ENCODE results near the gene TECPR1.

The TECPR1 gene

GRCh38 chr7:98283887-98284222 lies 31.8 kb upstream of the TECPR1 start:
- DNase-seq (ENCODE audit: low read depth in 2 of 3, low spot score in 1 of 3) = no peak

- DNase-seq (ENCODE audit: low read depth in 2 of 3, low spot score in 1 of 3) = no peak
Measured at GRCh38 chr7:98283127-98283886, 31.3 kb upstream of the TECPR1 start.

- no peak for DNase-seq (ENCODE audit: low read depth in 2 of 3, low spot score in 1 of 3)
Measured at GRCh38 chr7:98282703-98283102, 30.7 kb upstream of the TECPR1 start.

DNA sequence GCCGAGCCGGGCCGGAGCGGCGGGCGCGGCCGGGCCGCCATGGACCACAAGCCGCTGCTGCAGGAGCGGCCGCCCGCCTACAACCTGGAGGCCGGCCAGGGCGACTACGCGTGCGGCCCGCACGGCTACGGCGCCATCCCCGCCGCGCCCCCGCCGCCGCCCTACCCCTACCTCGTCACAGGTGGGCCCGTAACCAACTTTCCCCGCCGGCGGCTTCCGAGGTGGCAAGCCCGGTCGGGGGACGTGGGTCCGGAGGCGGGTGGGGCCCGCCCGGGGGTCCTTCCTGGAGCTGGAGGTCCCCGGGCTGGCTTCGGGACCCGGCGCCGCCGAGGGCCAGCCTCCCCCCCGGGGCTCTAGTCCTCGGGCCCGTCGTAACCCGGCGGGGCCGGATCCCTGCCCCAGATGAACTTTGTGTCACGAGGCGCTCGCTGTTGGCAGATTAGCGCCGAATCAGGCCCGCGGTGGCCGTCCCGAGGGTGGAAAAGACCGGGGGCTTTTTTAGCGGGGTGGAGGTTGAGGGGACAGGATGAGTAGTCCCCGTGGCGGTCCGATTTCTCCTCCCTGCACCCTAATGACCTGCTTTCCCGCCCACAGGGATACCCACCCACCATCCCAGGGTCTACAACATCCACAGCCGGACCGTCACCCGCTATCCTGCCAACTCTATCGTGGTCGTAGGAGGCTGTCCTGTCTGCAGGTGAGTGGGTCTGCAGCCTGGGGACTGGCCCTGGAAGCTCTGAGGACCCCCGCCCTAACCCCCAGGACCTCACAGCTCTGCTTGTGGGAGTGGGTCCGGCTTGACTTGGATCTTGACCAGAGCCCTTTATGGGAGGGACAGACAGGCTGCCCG lies 29.9 kb upstream of the TECPR1 start:
- peak in 1 of 3 donors; percentile 12 for DNase-seq (ENCODE audit: low read depth in 2 of 3, low spot score in 1 of 3)

GRCh38 chr7:98280791-98281756 lies 29.0 kb upstream of the TECPR1 start, which contains the start of gene BRI3:
Gene BRI3 (plus strand): TSS chr7:98281686. CDS start chr7:98281796, 110 bp downstream.
- peak; percentile 74 to 93 (median 80) for DNase-seq (ENCODE audit: low read depth in 2 of 3, low spot score in 1 of 3)

- no peak for DNase-seq (ENCODE audit: low read depth in 2 of 3, low spot score in 1 of 3)
Measured at GRCh38 chr7:98280296-98280695, 28.3 kb upstream of the TECPR1 start.

GRCh38 chr7:98278936-98279335 lies 26.9 kb upstream of the TECPR1 start:
- no peak for DNase-seq (ENCODE audit: low read depth in 2 of 3, low spot score in 1 of 3)

DNA sequence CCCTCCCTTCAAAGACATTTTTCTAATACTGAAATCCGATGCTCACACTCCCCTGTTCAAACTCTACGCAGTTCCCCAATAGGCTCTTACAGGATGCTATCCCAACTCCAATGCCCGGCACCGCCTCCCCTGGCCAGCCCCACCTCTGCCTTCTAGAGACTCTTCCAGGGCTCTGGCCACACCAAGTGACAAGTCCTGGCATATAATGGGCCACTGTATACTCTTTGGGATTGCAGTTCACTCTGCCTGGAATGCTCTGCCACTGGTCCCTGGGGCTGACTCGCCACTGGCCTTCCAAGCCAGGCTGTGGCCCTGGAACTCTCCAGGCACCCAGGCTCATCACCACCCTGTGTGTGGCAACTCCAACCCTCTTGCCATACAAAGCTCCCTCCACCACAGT lies 26.4 kb upstream of the TECPR1 start:
- no peak for DNase-seq (ENCODE audit: low read depth in 2 of 3, low spot score in 1 of 3)

- no peak for DNase-seq (ENCODE audit: low read depth in 2 of 3, low spot score in 1 of 3)
Measured at GRCh38 chr7:98276241-98276761, 24.3 kb upstream of the TECPR1 start.

DNA sequence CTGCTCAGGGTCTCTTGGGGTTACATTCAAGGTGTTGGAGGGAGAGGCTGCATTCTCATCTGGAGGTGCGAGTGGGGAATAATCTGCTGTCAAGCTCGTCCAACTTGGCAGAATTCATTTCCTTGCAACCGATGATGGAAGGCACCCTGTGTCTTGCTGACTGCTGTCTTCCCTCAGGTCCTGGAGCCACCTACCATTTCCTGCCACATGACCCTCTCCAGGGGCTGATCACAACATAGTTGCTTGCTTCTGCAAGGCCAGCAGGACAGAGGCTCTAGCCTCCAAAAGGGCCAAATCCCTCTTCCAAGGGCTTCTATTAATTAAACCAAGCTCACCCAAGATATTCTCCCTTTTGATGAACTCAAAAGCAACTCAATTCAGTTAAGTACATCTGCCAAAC lies 15.3 kb upstream of the TECPR1 start:
- no peak for DNase-seq (ENCODE audit: low read depth in 2 of 3, low spot score in 1 of 3)

DNA sequence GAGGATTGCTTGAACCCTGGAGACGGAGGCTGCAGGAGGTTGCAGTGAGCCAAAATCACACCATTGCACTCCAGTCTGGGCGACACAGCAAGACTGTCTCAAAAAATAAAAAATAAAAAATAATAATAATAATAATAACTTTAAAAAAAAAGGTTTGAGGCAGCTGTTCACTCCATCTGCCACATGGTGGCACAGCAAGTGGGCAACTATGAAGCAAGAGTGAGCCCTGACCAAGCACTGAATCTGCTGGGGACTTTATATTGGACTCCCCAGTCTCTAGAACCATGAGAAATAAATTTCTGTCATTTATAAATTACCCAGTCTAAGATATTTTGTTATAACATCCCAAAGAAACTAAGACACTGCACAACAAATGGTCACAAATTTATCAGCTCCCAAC lies 14.8 kb upstream of the TECPR1 start:
- no peak for DNase-seq (ENCODE audit: low read depth in 2 of 3, low spot score in 1 of 3)

GRCh38 chr7:98265841-98266271 lies 13.8 kb upstream of the TECPR1 start:
- DNase-seq (ENCODE audit: low read depth in 2 of 3, low spot score in 1 of 3) = no peak

DNA sequence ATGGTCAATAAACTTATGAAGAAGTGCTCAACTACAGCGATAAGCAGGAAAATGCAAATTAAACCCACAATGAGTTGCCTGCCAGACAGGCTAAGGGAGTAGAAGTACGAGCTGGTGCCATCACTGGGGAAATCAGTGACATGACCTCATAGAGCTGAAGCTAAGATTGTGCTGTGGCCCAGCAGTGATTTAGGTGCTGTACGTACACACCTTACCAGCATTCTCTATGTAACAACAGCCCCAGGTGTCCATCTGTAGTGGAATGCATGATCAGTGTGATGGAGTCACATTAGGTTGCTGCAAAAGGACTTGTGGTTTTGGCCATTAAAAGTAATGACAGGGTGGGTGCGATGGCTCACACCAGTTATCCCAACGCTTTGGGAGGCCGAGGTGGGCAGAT lies 5.7 kb upstream of the TECPR1 start:
- DNase-seq (ENCODE audit: low read depth in 2 of 3, low spot score in 1 of 3) = no peak

DNA sequence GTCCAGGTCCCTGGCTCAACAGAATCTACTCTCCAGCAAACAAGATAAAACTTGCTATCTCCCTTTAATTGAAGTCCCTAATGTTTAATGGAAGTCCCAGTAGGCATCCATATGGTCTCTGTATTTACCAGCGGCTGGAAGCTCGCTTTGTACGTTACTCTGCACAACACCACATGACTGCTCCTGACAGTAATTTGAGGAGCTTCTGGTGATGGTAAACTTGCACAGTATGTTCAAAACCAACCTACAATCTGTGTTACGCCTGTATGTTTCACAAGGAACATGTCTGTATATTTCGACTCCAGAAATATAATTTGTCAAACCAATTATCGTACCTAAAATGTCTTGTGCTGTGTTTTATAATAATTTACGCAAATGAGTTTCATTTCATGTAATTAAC lies 4.4 kb upstream of the TECPR1 start:
- DNase-seq (ENCODE audit: low read depth in 2 of 3, low spot score in 1 of 3) = no peak

GRCh38 chr7:98254951-98255610 lies 3.0 kb upstream of the TECPR1 start:
- peak in 1 of 3 donors; percentile 30 for DNase-seq (ENCODE audit: low read depth in 2 of 3, low spot score in 1 of 3)

- DNase-seq (ENCODE audit: low read depth in 2 of 3, low spot score in 1 of 3) = no peak
Measured at GRCh38 chr7:98254516-98254915, 2.5 kb upstream of the TECPR1 start.

DNA sequence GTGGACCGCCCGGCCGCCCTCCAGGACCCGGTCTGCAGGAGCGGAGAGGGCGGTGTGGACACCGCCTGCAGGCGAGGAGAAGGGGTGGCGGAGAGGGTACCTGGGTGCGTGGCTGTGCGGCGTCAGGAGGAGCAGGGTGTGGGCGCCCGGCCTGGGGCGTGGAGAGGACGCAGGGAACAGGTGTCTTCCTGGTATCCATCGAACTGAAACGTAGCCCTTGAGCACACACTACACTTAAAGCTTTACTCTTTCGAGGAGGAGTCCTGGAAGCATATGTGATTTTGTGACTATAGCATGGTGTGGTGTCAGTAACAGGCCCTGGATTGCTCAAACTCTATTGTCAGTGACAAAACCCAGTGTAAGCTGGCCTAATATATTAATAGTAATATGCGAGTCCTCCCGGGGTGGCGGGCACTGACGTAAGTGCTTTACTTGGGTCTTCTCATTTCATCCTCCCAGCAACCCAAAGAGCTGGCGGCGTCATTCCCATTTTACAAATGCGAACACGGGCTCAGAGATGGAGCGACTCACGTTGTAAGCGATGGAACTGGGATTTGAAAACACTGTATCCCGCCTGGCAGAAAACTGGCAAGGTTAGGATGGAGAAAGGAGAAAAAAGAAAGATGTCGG lies 508 bp upstream of the TECPR1 start:
- DNase-seq (ENCODE audit: low read depth in 2 of 3, low spot score in 1 of 3) = no peak

- DNase-seq (ENCODE audit: low read depth in 2 of 3, low spot score in 1 of 3) = no peak
Measured at GRCh38 chr7:98251231-98251600, 816 bp downstream of the TECPR1 start.

- DNase-seq (ENCODE audit: low read depth in 2 of 3, low spot score in 1 of 3) = peak in 2 of 3 donors; percentile 15 to 31
Measured at GRCh38 chr7:98250789-98251188, 1.2 kb downstream of the TECPR1 start.

GRCh38 chr7:98249106-98249505 lies 2.9 kb downstream of the TECPR1 start:
- no peak for DNase-seq (ENCODE audit: low read depth in 2 of 3, low spot score in 1 of 3)

Data from stimulated activated CD4-positive, alpha-beta T cell treated with anti-CD3 and anti-CD28 coated beads, Interleukin-12 subunit alpha, Interleukin-12 subunit beta, amount 100 ng/mL, for 48 hours (primary cell).